Neural crest cell (in vitro differentiated cells): Measurements from ENCODE around the gene HGD. TPM values are rescaled to one million over a fixed set of nuclear protein-coding genes. Genes with fewer than 3 reads are reported as not detected.
A peak's percentile ranks its signal among the peaks of the same experiment; 100 is the strongest.
"Not testable (repeated sequence)": the region's sequence is repeated elsewhere in the genome, so short reads cannot be mapped to it uniquely, and the experiment has no call there.

Source experiments
- DNase-seq: peaks from one replicate; pipeline ENCODE4 v3.0.0; 2021; ENCODE audit warnings: low read depth, mixed read lengths, low spot score
- H3K27ac Mint-ChIP-seq: one replicate; pipeline ENCODE4 v1.8.0; 2021; ENCODE audit warnings: mild to moderate bottlenecking, mixed read lengths; ENCODE audit not compliant: unreplicated experiment
- H3K27me3 Mint-ChIP-seq: 2 replicates; pipeline ENCODE4 v1.8.0; 2021; ENCODE audit warnings: low read depth, mild to moderate bottlenecking, mixed read lengths
- H3K36me3 Mint-ChIP-seq: 2 replicates; pipeline ENCODE4 v1.8.0; 2021; ENCODE audit warnings: low read depth, mild to moderate bottlenecking, mixed read lengths
- H3K4me1 Mint-ChIP-seq: 2 replicates; pipeline ENCODE4 v1.8.0; 2021; ENCODE audit warnings: mixed read lengths
- H3K4me3 Mint-ChIP-seq: one replicate; pipeline ENCODE4 v1.8.0; 2021; ENCODE audit warnings: mild to moderate bottlenecking, mixed read lengths
- H3K9me3 Mint-ChIP-seq: 2 replicates; pipeline ENCODE4 v1.8.0; 2021; ENCODE audit warnings: mixed read lengths
- CTCF ChIP-seq: fragments of 200-600 bp; sonication (generic); conservative IDR thresholded peaks from 2 replicates; pipeline ENCODE4 v1.5.0; 2021; ENCODE audit warnings: antibody characterized with exemption, mild to moderate bottlenecking
- long read RNA-seq: library from polyadenylated mRNA; unstranded; transcript quantifications from one replicate; pipeline ENCODE4 v2.0.0, GENCODE V29; 2020
- total RNA-seq: library from RNA; stranded (reverse); gene quantifications from 2 replicates; pipeline ENCODE4 v1.2.1, GENCODE V29; 2021

The HGD gene
- total RNA-seq, result 0.75 and 1.2 TPM in 2 replicates
- long read RNA-seq, partial matches to known transcripts, result 0 of 1 reads
- long read RNA-seq, other reads (novel, unspliced or antisense), result 0 of 1 reads

- no peaks in the 10 kb centered on the region for H3K9me3 Mint-ChIP-seq
- H3K27ac Mint-ChIP-seq, result peak within 1 kb of the TSS; percentile 95
- H3K27me3 Mint-ChIP-seq, result no peaks in the 10 kb centered on the region
- H3K36me3 Mint-ChIP-seq, result peaks cover 3% of the 10 kb centered on the region
- H3K4me1 Mint-ChIP-seq, result peaks cover 46% of the 10 kb centered on the region
- no peak for TF ChIP-seq CTCF
- H3K4me3 Mint-ChIP-seq, result peak within 1 kb of the TSS; percentile 7
- DNase-seq, result no peak
These were observed at the start of gene HGD for GRCh38 chr3:120682095-120682681. Gene HGD, minus strand, starts transcription at chr3:120682239. Its CDS starts 128 bp downstream, at chr3:120682111.

- H3K27ac Mint-ChIP-seq, result no peak overlapping the region
- peaks cover 14% of the 10 kb centered on the region for H3K36me3 Mint-ChIP-seq
- peaks cover 4% of the 10 kb centered on the region for H3K9me3 Mint-ChIP-seq
- no peaks in the 10 kb centered on the region for H3K27me3 Mint-ChIP-seq
- H3K4me3 Mint-ChIP-seq, result no peak overlapping the region
- no peak for DNase-seq
- TF ChIP-seq CTCF, result no peak
- H3K4me1 Mint-ChIP-seq, result no peaks in the 10 kb centered on the region
These were observed 48.8 kb upstream of the HGD start for GRCh38 chr3:120730576-120731542.

GRCh38 chr3:120726791-120727190, 44.8 kb upstream of the HGD start:
- H3K4me3 Mint-ChIP-seq, result no peak overlapping the region
- no peak for DNase-seq
- no peaks in the 10 kb centered on the region for H3K27me3 Mint-ChIP-seq
- H3K27ac Mint-ChIP-seq, result no peak overlapping the region
- H3K4me1 Mint-ChIP-seq, result no peaks in the 10 kb centered on the region
- TF ChIP-seq CTCF, result no peak
- no peaks in the 10 kb centered on the region for H3K9me3 Mint-ChIP-seq
- peaks cover 10% of the 10 kb centered on the region for H3K36me3 Mint-ChIP-seq

- peaks cover 12% of the 10 kb centered on the region for H3K4me1 Mint-ChIP-seq
- peak overlapping the region; percentile 69 for H3K4me3 Mint-ChIP-seq
- H3K27ac Mint-ChIP-seq, result peak overlapping the region; percentile 79
- not testable (repeated sequence) for H3K9me3 Mint-ChIP-seq, H3K27me3 Mint-ChIP-seq, H3K36me3 Mint-ChIP-seq
- DNase-seq, result peak; percentile 17
These were observed 37.3 kb upstream of the HGD start for GRCh38 chr3:120719167-120719834.

- Mint-ChIP-seq H3K9me3 (no peaks in the 10 kb centered on the region), H3K27me3 (no peaks in the 10 kb centered on the region), H3K27ac (no peak overlapping the region), H3K4me3 (no peak overlapping the region), H3K4me1 (no peaks in the 10 kb centered on the region), H3K36me3 (no peaks in the 10 kb centered on the region)
- TF ChIP-seq CTCF, result no peak
- DNase-seq, result no peak
These were observed 31.2 kb upstream of the HGD start for GRCh38 chr3:120713262-120713661.
